Cerebellar nuclear complex (tissue), 1 donor: ENCODE measurements around the gene SH3GL2.

Experiments
- DNase-seq, 2 experiments: peaks; one replicate each; lab custom pipeline; 2025; lab: John Stamatoyannopoulos, UW

SH3GL2 gene

DNA sequence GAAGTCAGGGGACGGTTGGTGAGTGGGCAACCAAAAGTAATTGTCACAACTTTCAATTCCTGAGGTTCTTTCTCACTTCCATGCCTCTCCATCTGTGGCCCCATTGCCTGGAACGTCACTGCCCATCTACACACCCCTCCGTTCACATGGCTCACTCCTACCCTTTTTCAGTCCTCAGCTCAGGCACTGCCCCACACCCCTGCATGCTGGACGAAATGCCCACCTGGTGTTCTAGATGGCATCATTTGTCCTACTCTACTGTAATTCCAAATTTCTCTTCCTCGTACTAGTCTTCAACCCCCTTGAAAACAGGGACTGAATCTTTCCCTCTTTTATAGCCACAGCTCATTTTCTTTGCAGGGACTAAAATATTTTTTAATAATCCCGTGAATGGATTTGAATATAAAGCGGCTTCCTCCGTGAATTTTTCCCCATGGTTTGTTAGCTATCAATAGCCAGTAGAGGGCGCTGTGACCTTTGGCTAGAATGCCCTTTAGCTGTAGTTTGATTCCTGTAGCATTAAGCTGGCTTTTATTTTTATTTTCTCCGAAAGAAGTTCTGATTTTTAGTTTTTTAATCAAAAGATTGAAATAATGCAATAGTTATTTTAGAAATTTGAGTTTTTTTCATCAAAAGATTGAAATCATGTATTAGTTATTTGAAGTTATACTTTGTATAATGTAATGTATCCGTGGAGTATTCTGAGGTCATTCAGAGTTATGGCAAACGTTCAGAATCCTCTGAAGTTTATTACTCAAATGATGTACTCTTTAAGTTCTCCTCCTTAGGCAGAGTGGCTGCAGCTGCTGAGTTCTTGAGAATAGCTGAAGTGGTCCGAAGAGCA, 232.1 kb downstream of the SH3GL2 start:
- peak in 1 of 2 experiments; percentile 40 for DNase-seq

DNA sequence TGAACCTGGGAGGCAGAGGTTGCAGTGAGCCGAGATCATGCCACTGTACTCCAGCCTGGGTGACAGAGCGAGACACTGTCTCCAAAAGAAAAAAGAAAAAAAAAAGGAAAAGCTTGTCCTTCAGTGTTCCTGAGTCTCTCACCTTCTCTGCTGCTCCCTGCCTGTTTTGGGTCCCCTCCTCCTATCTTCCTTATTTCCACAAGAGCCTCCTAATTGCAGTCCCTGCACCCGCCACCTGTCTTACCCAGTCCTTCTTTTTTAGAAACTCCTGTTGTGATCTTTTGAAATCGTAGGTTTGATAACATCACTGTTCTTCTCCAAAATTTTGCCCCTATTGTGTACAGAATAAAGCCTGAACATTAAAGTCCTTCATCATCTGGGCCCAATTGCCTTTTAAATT, 234.9 kb downstream of the SH3GL2 start:
- DNase-seq, result no peak

DNA sequence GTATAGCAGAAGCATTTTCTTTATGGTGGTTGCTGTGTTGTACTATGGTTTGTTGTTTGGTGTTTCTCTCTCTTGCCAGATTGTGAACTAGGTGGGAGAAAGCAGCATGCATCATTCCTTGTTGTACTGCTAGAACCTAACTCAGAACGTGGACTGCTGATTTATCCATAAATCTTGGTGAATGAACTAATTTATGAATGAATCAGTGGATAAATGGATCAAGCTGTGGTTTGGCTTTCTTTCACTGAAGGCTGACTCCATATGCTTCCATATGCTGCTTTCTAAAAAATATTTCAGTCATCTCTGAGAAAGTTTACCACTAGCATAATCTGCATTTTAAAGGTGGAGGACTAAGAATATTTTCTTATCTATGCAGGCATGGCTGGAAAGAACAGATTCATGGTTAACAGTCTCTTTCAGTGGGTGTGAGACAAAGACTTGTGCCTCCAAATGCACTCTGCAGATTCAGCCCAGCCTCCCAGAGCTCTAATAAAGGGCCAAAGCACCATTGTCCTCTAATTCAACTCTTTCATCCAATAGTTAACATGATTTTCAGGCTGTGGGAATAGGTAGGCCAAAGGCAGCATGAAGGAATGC, 237.7 kb downstream of the SH3GL2 start:
- DNase-seq, result no peak

GRCh38 chr9:17824191-17824590, 245.3 kb downstream of the SH3GL2 start:
- no peak for DNase-seq

DNA sequence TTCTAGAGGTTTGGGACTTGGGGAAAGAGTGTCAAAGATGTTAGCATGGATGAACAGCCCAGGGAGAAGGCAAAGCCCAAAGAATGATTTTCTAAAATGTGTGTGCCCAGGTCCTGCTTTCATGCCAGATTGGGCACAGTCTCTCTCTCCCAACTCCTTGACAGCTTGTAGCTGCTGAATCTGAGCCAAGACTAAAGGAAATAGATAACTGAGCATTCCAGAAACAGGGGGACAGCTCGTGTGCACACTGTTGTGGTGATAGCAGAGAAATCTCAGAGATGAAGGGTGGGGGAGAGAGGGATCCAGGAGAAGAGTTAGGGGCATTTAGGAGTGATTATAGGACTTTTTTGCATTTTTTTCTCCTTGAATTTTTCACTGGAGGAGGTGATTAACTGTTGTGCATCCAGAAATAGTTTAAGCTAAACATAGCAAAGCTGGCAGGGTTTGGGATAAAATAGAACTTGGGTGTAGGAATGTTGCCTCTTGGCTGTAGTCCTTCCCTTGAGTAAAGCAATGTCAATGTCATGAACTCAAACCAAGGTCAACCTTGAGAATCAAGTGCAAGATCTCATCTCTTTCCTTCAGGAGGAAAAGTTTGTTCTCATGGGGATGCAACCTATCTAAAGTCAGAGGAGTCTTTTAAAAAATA, 245.9 kb downstream of the SH3GL2 start:
- peak; percentile 57 to 91 for DNase-seq

DNA sequence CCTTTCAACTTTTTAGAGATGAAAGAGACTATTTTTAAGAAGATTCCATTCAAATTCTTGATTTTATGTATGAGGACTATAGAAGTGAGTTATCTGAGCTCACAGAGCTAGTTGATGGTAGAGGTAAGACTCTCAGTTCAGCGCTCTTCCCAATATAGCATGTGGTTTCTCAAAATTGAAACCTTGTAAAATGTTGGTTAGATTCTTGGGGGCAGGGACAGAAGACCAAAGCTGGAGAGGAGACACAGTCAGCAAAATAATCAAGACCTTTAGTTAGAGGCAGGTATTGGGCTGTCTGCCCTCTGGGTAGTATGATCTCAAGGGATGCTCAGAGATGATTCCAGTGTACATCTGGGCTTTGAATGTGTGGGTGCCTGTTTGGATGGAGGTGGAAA, 246.4 kb downstream of the SH3GL2 start:
- no peak for DNase-seq

DNA sequence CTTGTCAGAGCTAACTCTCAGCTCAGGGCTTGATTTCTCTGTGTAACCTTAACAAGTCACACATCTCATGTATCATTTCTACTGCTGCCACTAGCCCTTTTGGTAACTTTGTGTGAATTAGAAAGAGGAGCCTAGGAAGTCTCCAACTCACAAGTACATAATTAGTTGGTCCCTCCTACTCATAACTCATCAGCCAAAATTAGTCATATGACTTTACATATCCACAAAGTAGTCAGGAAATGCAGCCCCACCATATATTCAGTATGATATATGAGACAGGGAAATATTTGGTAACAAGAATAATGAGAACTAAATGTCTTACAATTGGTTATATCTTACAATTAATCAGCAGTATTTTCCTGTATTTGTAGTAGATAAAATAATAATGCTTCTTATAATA, 250.2 kb downstream of the SH3GL2 start:
- DNase-seq, result no peak

- DNase-seq, result no peak
Observed at GRCh38 chr9:17829812-17830385, 251.0 kb downstream of the SH3GL2 start.

GRCh38 chr9:17832812-17833211, 253.9 kb downstream of the SH3GL2 start:
- no peak for DNase-seq

DNA sequence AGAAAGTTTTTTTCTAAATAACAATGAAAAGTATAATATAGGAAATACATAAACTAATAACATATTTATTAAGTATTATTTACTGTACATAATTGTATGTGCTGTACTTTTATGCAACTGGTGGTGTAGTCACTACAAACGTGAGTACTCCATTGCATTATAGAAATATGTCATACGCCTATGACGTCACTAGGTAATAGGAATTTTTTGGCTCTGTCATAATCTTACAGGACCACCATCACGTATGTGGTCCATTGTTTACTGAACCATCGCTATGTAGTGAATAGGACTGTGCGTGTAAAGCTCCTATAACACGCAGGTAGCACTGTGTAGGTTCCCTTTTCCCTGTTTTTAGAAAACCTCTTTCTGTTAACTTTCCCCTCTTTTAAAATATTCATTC, 255.0 kb downstream of the SH3GL2 start:
- DNase-seq, result no peak

DNA sequence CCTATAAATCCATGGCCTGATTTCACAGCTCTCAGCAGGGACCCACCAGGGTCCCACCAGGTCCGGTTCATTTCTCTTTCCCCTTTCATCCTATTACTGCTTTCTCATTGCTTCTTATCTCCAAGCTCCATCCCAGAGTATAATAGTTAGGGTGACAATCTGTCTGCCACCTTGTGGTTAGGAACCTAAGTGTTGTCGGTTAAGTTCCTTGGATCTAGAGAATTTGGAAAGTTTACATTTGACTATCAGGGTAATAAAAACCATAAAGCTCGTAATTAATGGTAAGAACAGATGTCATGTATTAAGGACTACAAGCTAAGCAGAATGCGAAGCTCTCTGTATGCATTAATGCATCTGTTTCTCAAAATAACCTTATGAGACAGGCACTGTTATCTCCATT, 259.1 kb downstream of the SH3GL2 start:
- no peak for DNase-seq

- no peak for DNase-seq
Observed at GRCh38 chr9:17839776-17840175, 260.9 kb downstream of the SH3GL2 start.

DNA sequence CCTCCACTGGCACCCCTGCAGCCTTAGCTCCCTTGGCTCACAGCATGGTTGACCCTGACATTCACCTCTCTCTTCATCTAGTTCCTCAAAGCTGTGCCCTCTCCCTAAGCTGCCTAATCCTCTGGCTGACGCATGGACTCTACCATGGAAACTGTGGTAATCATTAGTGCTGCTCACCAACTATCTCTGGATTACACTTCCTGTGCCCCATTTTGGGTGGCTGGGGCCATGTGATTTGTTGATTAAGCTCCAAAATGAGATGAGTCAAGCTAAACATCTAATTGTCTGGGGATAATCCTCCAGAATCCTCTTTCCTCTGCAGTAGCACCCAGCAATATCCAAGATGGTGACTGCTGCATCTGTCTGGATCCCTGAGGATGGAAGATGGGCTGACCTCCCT, 264.4 kb downstream of the SH3GL2 start:
- no peak for DNase-seq
